GM19239 (cell line): ENCODE data around the gene OSBPL3.

Experiments
- DNase-seq: peaks from one replicate; pipeline ENCODE4 v3.0.0; 2011; ENCODE audit warnings: low spot score; ENCODE audit not compliant: insufficient read length
- FAIRE-seq: peaks from 2 replicates; lab custom pipeline; 2011; peaks lifted over from hg19 to GRCh38; lab: Jason Lieb, UNC

The OSBPL3 gene

GRCh38 chr7:24958399-24958798, 21.6 kb downstream of the OSBPL3 start:
- DNase-seq: no peak
- FAIRE-seq: peak; percentile 23

DNA sequence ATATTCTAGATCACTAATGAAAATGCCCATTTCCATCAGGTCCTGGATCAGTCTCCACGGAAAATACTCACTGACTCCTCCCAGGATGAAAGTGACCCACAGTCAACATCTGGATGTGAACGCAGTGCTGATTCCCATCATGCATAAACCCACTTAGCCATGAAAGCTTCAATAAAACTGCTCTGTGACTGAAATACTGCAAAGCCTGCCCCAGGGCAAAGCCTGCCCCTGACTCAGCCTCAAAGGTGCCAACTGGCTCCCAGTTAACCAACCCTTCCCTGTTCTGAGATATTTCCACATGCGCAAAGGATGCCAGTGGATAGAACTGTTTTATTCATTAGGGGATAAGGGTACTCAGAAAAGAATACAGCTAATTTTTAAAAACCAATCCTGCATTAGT, 24.0 kb downstream of the OSBPL3 start:
- no peak for FAIRE-seq

DNA sequence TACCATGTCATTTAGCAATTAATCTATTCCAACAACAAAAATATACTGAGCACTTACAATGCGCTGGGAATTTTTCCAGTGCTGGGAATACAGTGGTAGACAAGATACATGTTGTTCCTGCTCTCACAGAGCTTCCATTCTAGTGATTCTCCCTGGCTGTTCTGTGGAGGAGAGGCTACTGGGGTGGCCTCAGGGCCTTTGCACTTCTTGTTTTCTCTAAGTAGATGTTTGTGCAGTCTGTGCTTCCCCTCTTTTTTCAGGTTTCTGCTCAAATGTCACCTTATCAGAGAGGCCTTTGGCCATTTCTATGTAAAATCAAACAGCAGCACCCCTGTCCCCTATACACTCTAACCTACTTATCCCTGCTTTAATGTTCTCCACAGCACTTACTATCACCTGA, 24.7 kb downstream of the OSBPL3 start:
- FAIRE-seq (no peak), DNase-seq (no peak)

More for the DNA sequence above, 24.0 kb downstream of the OSBPL3 start:
- no peak for DNase-seq

- no peak for DNase-seq
- FAIRE-seq: no peak
Observed at GRCh38 chr7:24952464-24952863, 27.5 kb downstream of the OSBPL3 start.

- DNase-seq: no peak
- FAIRE-seq: peak; percentile 11
Observed at GRCh38 chr7:24951441-24951980, 28.5 kb downstream of the OSBPL3 start.

- no peak for FAIRE-seq
Observed at GRCh38 chr7:24949884-24950283, 30.1 kb downstream of the OSBPL3 start.

DNA sequence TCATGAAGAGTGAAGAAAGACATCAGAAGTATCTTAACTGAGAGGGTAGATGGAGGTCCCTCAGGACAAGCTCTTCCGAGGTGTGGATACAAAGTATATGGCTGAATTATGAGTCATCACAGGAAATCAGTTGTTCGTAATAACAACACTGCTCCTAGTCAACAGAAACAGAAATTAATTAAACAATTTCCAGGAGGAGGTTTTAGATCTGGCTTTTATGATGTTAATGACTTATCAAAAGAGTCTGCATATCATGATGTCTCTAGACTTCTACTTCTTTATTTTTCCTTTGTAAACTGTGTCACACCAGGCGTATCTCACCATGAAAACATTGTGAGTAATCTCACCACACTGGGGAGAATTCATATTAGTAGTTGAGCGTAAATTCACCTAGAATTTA, 31.2 kb downstream of the OSBPL3 start:
- peak; percentile 18 for FAIRE-seq
- no peak for DNase-seq

More at GRCh38 chr7:24949884-24950283, 30.1 kb downstream of the OSBPL3 start:
- no peak for DNase-seq

GRCh38 chr7:24946467-24946866, 33.5 kb downstream of the OSBPL3 start:
- FAIRE-seq (no peak), DNase-seq (no peak)

GRCh38 chr7:24945899-24946298, 34.1 kb downstream of the OSBPL3 start:
- no peak for DNase-seq
- no peak for FAIRE-seq

DNA sequence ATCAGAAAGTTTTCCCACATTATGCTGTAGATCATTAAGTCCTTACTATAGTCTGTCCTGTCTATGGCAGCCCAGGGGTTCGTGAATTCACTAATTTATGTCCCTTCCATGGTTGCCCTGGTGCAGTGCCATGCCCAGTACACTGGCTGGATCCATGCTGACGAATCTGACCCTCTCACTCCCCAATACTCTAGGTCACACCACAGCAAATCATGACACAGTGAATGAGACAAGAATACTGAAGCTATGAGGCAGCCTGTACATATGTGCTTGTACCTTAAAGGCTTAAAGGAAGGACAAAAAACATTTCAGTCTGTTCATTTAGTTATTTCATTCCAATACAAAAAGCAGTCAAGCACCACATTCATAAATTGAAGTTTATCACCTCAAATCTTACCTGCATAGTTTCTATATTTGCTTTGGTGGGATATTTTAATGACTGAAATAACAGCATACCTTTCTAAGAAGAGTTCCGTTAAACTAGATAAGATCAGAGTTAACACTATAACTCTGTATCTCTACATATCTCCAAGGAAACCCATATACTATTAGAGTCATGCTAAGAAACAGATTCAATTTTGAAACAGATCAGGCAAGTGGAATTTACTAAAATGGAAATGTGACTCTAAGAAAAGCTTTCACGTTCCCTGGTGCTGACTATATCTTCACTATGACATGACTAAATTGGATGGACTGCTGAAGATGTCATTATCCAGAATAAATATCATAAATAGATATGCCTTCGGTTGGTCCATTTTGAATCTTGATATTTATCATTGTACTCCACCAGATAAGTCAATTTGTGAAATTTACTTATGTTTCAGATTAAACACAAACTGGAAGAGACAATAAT, 36.7 kb downstream of the OSBPL3 start:
- DNase-seq (no peak), FAIRE-seq (no peak)

- no peak for FAIRE-seq
- no peak for DNase-seq
Observed at GRCh38 chr7:24942226-24942625, 37.8 kb downstream of the OSBPL3 start.

DNA sequence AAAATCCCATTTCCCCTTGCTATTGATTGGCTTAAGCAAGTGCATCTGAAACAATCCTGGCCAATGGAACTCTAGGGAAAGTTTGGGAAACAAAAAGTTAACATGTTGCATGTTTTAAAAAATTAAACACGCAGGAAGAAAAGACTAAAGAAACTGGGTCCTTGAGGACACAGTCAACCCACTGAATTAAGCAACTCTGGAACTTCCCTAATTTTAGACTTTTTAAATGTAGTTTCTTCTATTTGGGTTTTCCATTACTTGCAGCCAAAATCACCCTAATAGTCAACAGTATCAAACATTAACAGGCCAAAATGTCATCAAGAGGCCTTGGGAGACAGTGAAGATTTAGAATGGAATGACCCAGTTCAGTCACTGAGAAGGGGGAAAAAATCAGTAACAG, 40.6 kb downstream of the OSBPL3 start:
- DNase-seq: no peak
- no peak for FAIRE-seq

DNA sequence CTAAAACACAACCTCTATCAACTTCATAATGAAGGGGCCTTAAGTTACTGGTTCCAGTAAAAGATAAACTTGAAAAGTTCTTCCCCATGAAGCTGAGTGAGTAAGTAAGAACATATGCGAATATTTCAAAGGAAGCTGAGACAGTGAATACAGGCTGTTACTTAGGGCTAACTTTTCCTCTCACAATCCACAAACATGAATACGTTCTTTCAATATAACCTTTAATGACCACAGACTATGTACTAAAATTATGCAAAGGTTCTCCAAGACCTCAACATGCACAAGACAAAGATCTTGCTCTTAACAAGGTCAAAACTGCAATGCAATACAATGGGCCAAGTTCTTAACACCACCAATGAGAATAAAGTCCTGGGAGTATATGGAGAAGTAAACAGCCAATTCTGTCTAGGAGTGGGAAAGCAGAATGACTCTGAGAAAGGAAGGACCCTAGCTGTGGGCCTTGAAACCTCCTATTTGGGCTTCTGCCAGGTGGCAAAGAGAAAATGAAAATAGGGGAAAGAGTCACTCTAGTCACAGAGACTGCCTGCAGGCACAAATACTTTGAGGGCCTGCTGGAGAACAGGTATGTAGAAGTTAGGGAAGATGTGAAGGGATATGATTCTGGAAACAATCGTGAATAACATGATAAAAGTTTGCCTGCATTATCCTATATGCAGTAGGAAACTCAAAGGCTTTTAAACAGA, 43.7 kb downstream of the OSBPL3 start:
- peak; percentile 28 for DNase-seq
- FAIRE-seq: peak; percentile 88

DNA sequence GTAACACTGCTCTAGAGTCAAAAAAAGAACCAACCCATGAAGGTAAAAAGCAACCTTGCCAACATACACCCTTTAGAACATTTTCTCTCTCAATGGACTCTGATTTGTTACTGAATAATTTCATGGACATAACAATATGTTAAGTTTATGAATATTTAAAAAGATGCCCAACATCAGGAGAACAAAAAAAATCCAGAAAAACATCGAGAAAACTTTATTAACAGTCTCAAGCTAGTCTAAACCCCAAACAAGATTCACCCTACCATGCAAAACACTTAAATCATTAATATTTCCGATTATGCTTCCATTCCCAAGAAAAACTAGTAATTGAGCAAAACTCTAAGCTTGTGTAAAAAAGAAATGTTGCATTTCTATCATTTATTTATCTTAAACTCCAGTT, 46.7 kb downstream of the OSBPL3 start:
- FAIRE-seq (no peak), DNase-seq (no peak)

DNA sequence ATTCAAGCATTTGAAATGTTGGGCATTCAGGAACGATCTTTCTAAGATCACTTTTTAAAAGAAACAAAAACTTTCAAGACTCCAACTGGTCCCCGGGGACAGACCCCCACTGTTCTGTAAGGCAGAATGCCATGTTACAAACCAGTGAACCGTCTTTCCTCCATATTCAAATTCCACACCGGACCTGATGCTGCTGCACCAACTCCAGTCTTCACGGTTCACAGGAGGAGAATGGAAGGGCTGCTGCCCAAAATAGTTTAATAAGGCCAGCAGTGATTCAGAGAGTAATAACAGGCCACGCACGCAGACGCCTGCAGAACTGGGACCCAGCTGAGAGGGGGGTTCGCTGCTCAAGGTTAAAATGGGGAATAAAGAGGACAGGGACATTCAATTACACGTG, 47.2 kb downstream of the OSBPL3 start:
- peak; percentile 57 for FAIRE-seq
- DNase-seq: no peak

- FAIRE-seq: no peak
- no peak for DNase-seq
Observed at GRCh38 chr7:24932389-24932788, 47.6 kb downstream of the OSBPL3 start.

DNA sequence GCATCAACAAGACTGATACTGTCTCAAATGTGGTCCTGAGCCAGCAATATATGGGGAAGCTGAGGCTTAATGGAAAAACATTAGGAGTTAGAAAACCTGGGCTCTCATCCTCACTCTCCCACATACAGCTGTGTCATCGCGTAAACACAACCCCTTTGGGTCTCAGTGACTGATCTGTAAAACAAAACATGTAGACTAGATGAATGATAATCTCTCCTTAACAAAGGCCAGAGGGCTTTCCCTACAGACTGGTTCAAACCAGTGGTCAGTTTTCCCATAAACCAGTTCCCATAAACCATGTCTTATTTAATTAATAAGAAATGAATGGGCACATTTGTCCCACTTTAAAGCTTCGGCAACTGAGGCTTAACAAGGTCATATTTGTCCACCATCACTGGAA, 48.1 kb downstream of the OSBPL3 start:
- DNase-seq (no peak), FAIRE-seq (no peak)

DNA sequence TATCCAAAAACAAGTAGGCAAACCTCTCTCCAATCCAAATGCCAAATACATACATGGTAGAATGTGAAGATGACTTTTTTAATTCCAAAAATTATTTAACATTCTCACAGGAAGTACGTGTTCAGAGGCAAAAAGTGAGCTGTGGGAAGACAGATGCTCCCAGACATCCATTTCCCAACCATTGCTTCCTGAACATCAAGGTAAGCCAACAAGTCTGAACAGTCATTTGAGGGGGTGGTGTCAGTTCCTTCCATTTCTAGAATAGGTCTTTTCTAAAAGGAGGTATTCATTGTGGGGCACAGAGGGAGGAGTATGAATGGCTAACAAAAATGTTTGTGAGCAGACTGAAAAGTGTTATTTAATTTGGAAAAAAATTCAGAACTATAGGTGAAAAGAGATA, 49.1 kb downstream of the OSBPL3 start:
- FAIRE-seq: no peak

DNA sequence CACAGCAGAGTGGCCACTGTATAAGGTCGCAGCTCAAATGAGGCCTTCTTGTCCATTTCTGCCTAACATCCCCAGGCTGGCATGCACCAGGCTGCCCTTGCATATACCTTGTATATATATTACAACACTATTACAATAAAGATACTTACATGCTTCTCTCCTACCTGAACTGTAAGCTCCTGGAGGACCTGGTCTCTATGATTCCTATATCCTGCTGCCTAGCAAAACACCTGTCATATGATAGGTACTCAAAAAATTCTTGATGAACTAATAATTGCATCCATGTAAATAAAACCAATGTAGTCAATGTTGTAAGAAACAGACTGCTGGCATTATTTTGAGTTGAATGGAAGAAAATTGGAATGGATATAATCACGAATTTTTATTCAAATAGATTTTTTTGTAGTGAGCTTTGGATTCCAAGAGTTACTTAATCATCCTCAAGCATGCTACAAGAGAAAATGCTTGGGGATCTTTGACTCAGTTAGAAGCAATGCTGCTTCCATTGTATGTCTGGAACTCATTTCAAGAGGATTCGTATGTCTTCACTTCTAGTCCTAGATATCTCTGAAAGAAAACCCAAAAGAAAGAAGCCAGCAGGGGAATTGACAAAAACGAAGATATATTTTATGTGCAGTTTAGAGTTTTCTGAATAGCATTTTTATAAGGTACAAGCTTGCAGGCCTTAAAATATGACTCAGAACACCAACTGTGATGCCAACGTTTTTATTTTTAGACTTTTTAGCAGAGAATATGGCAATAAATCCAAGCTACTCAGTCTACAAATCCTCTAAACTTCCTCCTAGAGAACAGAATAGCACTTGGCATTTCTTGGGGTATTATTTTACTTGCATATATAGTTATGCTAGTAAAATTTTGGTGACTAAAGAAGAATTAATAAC, 53.1 kb downstream of the OSBPL3 start:
- FAIRE-seq: no peak
- DNase-seq: no peak

More for the DNA sequence above, 49.1 kb downstream of the OSBPL3 start:
- DNase-seq: no peak

GRCh38 chr7:24924375-24924774, 55.6 kb downstream of the OSBPL3 start:
- DNase-seq: no peak
- no peak for FAIRE-seq
